Prostate gland (tissue), 2 donors: ENCODE results near the gene DST. TPM values are rescaled to one million over a fixed set of nuclear protein-coding genes. Genes with fewer than 3 reads are reported as not detected.

ENCODE experiments used
- DNase-seq: peaks from one replicate; pipeline ENCODE4 v3.0.0-alpha.2; 2019; ENCODE audit warnings: low spot score
- H3K27ac ChIP-seq, 2 donors: fragments of 200-600 bp; sonication (generic); 2 replicates each; pipeline ENCODE4 v1.5.1; 2017 to 2019
- H3K27me3 ChIP-seq: fragments of 200-600 bp; sonication (generic); replicated peaks from 2 replicates; pipeline ENCODE4 v1.5.1; 2019; ENCODE audit not compliant: insufficient read depth
- H3K36me3 ChIP-seq, 2 donors: fragments of 200-600 bp; sonication (generic); 1 replicate in 1 of 2; 2 replicates in 1 of 2; pipeline versions ENCODE4 v1.5.1 to v1.8.1; 2017 to 2019
- H3K4me1 ChIP-seq: fragments of 200-600 bp; sonication (generic); replicated peaks from 2 replicates; pipeline ENCODE4 v1.5.1; 2019
- H3K4me3 ChIP-seq, 2 donors: fragments of 200-600 bp; sonication (generic); 2 replicates each; pipeline ENCODE4 v1.5.1; 2017 to 2019
- H3K9me3 ChIP-seq: fragments of 200-600 bp; sonication (generic); 2 replicates; pipeline ENCODE4 v1.5.1; 2017
- POLR2A ChIP-seq: fragments of 450-650 bp; IDR thresholded peaks from one replicate; pipeline ENCODE4 v1.6.1; 2016; ENCODE audit warnings: antibody characterized with exemption, mild to moderate bottlenecking
- POLR2AphosphoS5 ChIP-seq: sonication (generic); formaldehyde crosslinking; IDR thresholded peaks from one replicate; pipeline ENCODE4 v1.6.1; 2017; ENCODE audit warnings: antibody characterized with exemption
- WGBS: methylation state at CpG from one replicate; pipeline ENCODE4 v1.1.5; 2018; 5-methylcytosine and 5-hydroxymethylcytosine counted together
- intact Hi-C: fragments of 100-400 bp; cut with DNase I; formaldehyde crosslinking; loops from one replicate; pipeline ENCODE4 v1.14.2; 2022
- total RNA-seq, 2 donors: library from RNA; depleted of rRNA; stranded (reverse); fragments of >200 nt; gene quantifications; one replicate each; pipeline ENCODE4 v1.1.0, GENCODE V29; 2016
- TF ChIP-seq, protein P1 (sequence below), 4 experiments: fragments of 200-600 bp in 2 of 4; fragments of 450-650 bp in 2 of 4; sonication (generic) in 2 of 4; IDR thresholded peaks; 1 replicate in 3 of 4; 2 replicates in 1 of 4; pipeline ENCODE4 v1.5.1; 2016 to 2019; ENCODE audit warnings: antibody characterized with exemption in 4 of 4, mild to moderate bottlenecking in 2 of 4, moderate library complexity in 2 of 4

The DST gene
- total RNA-seq, 2 donors from 2014 or later = 131 to 242 TPM

- 4% methylated on average over 1 of the region's 1 CpG for WGBS
Observed at GRCh38 chr6:56649053-56649769, 6.5 kb upstream of the DST start.

GRCh38 chr6:56647172-56647762 lies 4.6 kb upstream of the DST start:
- no peaks in the 10 kb centered on the region for H3K27me3 ChIP-seq
- peaks cover 5% of the 10 kb centered on the region for H3K4me1 ChIP-seq
- H3K4me3 ChIP-seq = no peak overlapping the region
- DNase-seq = no peak
- no peaks in the 10 kb centered on the region for H3K36me3 ChIP-seq
- 60% methylated on average over 12 of the region's 12 CpGs for WGBS
- H3K9me3 ChIP-seq = no peaks in the 10 kb centered on the region
- intact Hi-C loops = no loop called here
- no peak overlapping the region for H3K27ac ChIP-seq
- TF ChIP-seq POLR2AphosphoS5 = no peak
- TF ChIP-seq, protein P1, sequence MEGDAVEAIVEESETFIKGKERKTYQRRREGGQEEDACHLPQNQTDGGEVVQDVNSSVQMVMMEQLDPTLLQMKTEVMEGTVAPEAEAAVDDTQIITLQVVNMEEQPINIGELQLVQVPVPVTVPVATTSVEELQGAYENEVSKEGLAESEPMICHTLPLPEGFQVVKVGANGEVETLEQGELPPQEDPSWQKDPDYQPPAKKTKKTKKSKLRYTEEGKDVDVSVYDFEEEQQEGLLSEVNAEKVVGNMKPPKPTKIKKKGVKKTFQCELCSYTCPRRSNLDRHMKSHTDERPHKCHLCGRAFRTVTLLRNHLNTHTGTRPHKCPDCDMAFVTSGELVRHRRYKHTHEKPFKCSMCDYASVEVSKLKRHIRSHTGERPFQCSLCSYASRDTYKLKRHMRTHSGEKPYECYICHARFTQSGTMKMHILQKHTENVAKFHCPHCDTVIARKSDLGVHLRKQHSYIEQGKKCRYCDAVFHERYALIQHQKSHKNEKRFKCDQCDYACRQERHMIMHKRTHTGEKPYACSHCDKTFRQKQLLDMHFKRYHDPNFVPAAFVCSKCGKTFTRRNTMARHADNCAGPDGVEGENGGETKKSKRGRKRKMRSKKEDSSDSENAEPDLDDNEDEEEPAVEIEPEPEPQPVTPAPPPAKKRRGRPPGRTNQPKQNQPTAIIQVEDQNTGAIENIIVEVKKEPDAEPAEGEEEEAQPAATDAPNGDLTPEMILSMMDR (IDR thresholded peaks at IDR 0.05) = no peak
- TF ChIP-seq POLR2A = no peak

More at GRCh38 chr6:56649053-56649769, 6.5 kb upstream of the DST start:
- intact Hi-C loops = no loop called here
- H3K27ac ChIP-seq = no peak overlapping the region
- TF ChIP-seq POLR2AphosphoS5 (no peak), POLR2A (no peak)
- TF ChIP-seq, protein P1 (IDR thresholded peaks at IDR 0.05) = no peak
- no peaks in the 10 kb centered on the region for H3K27me3 ChIP-seq
- no peaks in the 10 kb centered on the region for H3K36me3 ChIP-seq
- H3K9me3 ChIP-seq = no peaks in the 10 kb centered on the region
- no peaks in the 10 kb centered on the region for H3K4me1 ChIP-seq
- DNase-seq = no peak
- no peak overlapping the region for H3K4me3 ChIP-seq

GRCh38 chr6:56644366-56644765 lies 1.7 kb upstream of the DST start:
- intact Hi-C loops = no loop called here
- Histone ChIP-seq H3K36me3 (no peaks in the 10 kb centered on the region), H3K27ac (no peak overlapping the region), H3K4me3 (no peak overlapping the region), H3K27me3 (no peaks in the 10 kb centered on the region), H3K4me1 (peaks cover 5% of the 10 kb centered on the region), H3K9me3 (no peaks in the 10 kb centered on the region)
- no peak for TF ChIP-seq POLR2AphosphoS5
- TF ChIP-seq, protein P1 (IDR thresholded peaks at IDR 0.05) = no peak
- no peak for TF ChIP-seq POLR2A
- WGBS = 86% methylated on average over 5 of the region's 5 CpGs
- no peak for DNase-seq

DNA sequence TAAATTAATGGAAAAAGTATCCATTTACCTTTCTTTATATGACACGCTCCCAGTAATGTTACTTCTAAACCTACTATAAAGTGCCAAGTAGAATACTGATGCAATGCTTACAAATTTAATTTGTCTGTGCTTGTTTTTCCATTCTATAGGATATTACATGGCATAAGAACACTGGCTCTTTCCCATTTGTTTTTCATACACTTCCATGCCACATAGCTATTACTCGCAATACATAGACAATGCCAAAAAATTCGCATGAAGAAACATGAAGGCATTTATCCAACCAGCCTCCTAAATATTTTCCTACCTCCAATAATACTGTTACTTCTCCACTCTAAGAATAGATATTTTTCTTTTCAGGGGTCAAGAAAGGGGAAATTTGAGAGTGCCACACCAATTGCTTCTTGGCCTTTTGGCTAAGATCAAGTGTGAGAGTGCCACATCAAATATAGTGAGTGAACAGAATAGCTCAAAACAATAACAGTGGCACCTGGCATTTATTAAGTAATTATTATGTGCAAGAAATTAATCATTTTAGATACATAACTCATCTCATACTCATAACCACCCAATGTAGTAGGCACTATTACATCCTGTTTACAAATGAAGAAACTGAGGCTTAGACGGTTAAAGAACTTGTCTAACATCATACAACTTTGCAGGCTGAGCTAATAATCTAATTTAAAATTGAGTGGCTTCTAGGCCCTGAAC lies 845 bp upstream of the DST start:
- no peaks in the 10 kb centered on the region for H3K27me3 ChIP-seq
- 61% methylated on average over 4 of the region's 4 CpGs for WGBS
- DNase-seq = no peak
- H3K4me1 ChIP-seq = peaks cover 5% of the 10 kb centered on the region
- H3K9me3 ChIP-seq = no peaks in the 10 kb centered on the region
- intact Hi-C loops = no loop called here
- no peak overlapping the region for H3K4me3 ChIP-seq
- H3K36me3 ChIP-seq = no peaks in the 10 kb centered on the region
- TF ChIP-seq, protein P1 (IDR thresholded peaks at IDR 0.05) = no peak
- no peak for TF ChIP-seq POLR2A
- TF ChIP-seq POLR2AphosphoS5 = no peak
- H3K27ac ChIP-seq = peak overlapping the region; percentile 45 to 58
